Body of pancreas (tissue), 4 donors: Measurements from ENCODE around the gene DEFB114. TPM values are rescaled to one million over a fixed set of nuclear protein-coding genes. Genes with fewer than 3 reads are reported as not detected.
"Not testable (repeated sequence)": the region's sequence is repeated elsewhere in the genome, so short reads cannot be mapped to it uniquely, and the experiment has no call there.

Experiments
- ATAC-seq: fragments of 150-250 bp; one replicate; pipeline ENCODE4 v1.9.1; 2016
- DNase-seq, 4 donors: peaks; one replicate each; pipeline ENCODE4 v3.0.0-alpha.2; 2019
- H3K27ac ChIP-seq, 4 donors: fragments of 200-600 bp; sonication (generic); 1 replicate in 3 of 4; 2 replicates in 1 of 4; pipeline versions ENCODE4 v1.5.1 to v1.6.1; 2016 to 2019; ENCODE audit warnings: mild to moderate bottlenecking in 1 of 4, mixed read lengths in 1 of 4, moderate library complexity in 1 of 4
- H3K27me3 ChIP-seq, 2 donors: fragments of 200-600 bp; sonication (generic); one replicate each; pipeline ENCODE4 v1.6.0; 2016; ENCODE audit warnings: mild to moderate bottlenecking in 1 of 2
- H3K36me3 ChIP-seq, 2 donors: fragments of 200-600 bp; sonication (generic); replicated peaks in 1 of 2; 2 replicates each; pipeline ENCODE4 v1.5.1; 2016; ENCODE audit warnings: low read depth in 2 of 2; ENCODE audit not compliant: insufficient read depth in 1 of 2
- H3K4me1 ChIP-seq: fragments of 200-600 bp; sonication (generic); one replicate; pipeline ENCODE4 v1.6.0; 2016
- H3K4me3 ChIP-seq, 2 donors: fragments of 200-600 bp; sonication (generic); 1 replicate in 1 of 2; 2 replicates in 1 of 2; pipeline ENCODE4 v1.5.1; 2016 to 2019
- H3K9me3 ChIP-seq, 3 donors: fragments of 200-600 bp; sonication (generic); 1 replicate in 2 of 3; 2 replicates in 1 of 3; pipeline ENCODE4 v1.5.1; 2016
- CTCF ChIP-seq, 7 experiments: fragments of 450-650 bp in 4 of 7; fragments of 200-600 bp in 3 of 7; sonication (generic) in 3 of 7; IDR thresholded peaks; one replicate each; pipeline ENCODE4 v1.5.1; 2016 to 2019; ENCODE audit warnings: antibody characterized with exemption in 7 of 7
- POLR2A ChIP-seq, 3 donors: fragments of 450-650 bp; IDR thresholded peaks; one replicate each; pipeline ENCODE4 v1.6.1; 2016; ENCODE audit warnings: antibody characterized with exemption in 3 of 3, mild to moderate bottlenecking in 2 of 3
- WGBS, 2 donors: methylation state at CpG; one replicate each; pipeline ENCODE4 v1.1.5; 2017; 5-methylcytosine and 5-hydroxymethylcytosine counted together
- intact Hi-C: fragments of 100-400 bp; cut with DNase I; formaldehyde crosslinking; loops from one replicate; pipeline ENCODE4 v1.15.1; 2023
- total RNA-seq, 2 donors: library from RNA; depleted of rRNA; stranded (reverse); fragments of >200 nt; gene quantifications; one replicate each; pipeline ENCODE4 v1.1.0, GENCODE V29; 2016

Gene DEFB114
- total RNA-seq, 2 donors from 2014 or later: not detected

GRCh38 chr6:49955847-49956246 is 8.1 kb downstream of the DEFB114 start:
- Histone ChIP-seq H3K36me3 (no peaks in the 10 kb centered on the region), H3K27ac (no peak overlapping the region), H3K4me1 (no peaks in the 10 kb centered on the region), H3K27me3 (no peaks in the 10 kb centered on the region), H3K4me3 (no peak overlapping the region), H3K9me3 (no peaks in the 10 kb centered on the region)
- DNase-seq (no peak), ATAC-seq (no peak)
- TF ChIP-seq CTCF (IDR thresholded peaks at IDR 0.05) (no peak), POLR2A (IDR thresholded peaks at IDR 0.05) (no peak)
- intact Hi-C loops: no loop called here

GRCh38 chr6:49951926-49952325 is 12.0 kb downstream of the DEFB114 start:
- Histone ChIP-seq H3K27ac (no peak overlapping the region), H3K4me1 (no peaks in the 10 kb centered on the region), H3K27me3 (no peaks in the 10 kb centered on the region), H3K4me3 (no peak overlapping the region), H3K9me3 (no peaks in the 10 kb centered on the region), H3K36me3 (no peaks in the 10 kb centered on the region)
- TF ChIP-seq CTCF (IDR thresholded peaks at IDR 0.05) (no peak), POLR2A (IDR thresholded peaks at IDR 0.05) (no peak)
- intact Hi-C loops: no loop called here
- 42 to 49% methylated on average over 2 of the region's 2 CpGs for WGBS, 2 donors
- DNase-seq (no peak), ATAC-seq (no peak)

- ATAC-seq: no peak
- Histone ChIP-seq H3K27me3 (no peaks in the 10 kb centered on the region), H3K4me3 (no peak overlapping the region), H3K36me3 (no peaks in the 10 kb centered on the region), H3K27ac (no peak overlapping the region), H3K9me3 (no peaks in the 10 kb centered on the region), H3K4me1 (no peaks in the 10 kb centered on the region)
- TF ChIP-seq POLR2A (IDR thresholded peaks at IDR 0.05) (no peak), CTCF (IDR thresholded peaks at IDR 0.05) (no peak)
- 93 to 94% methylated on average over 2 of the region's 2 CpGs for WGBS, 2 donors
- intact Hi-C loops: no loop called here
- DNase-seq: no peak
These were observed 13.6 kb downstream of the DEFB114 start for GRCh38 chr6:49950415-49950751.

- H3K4me1 ChIP-seq: no peaks in the 10 kb centered on the region
- no peak overlapping the region for H3K27ac ChIP-seq
- no peak overlapping the region for H3K4me3 ChIP-seq
- ATAC-seq: no peak
- H3K27me3 ChIP-seq: no peaks in the 10 kb centered on the region
- DNase-seq: no peak
- intact Hi-C loops: no loop called here
- WGBS, 2 donors: 72 to 76% methylated on average over 4 of the region's 4 CpGs
- no peaks in the 10 kb centered on the region for H3K36me3 ChIP-seq
- TF ChIP-seq CTCF (IDR thresholded peaks at IDR 0.05): no peak
- no peak for TF ChIP-seq POLR2A (IDR thresholded peaks at IDR 0.05)
- no peaks in the 10 kb centered on the region for H3K9me3 ChIP-seq
These were observed 14.9 kb downstream of the DEFB114 start for GRCh38 chr6:49949062-49949461.

- H3K27me3 ChIP-seq: no peaks in the 10 kb centered on the region
- DNase-seq (no peak), ATAC-seq (no peak)
- H3K36me3 ChIP-seq: no peaks in the 10 kb centered on the region
- 50% methylated on average over 2 of the region's 2 CpGs for WGBS, 2 donors
- intact Hi-C loops: no loop called here
- no peaks in the 10 kb centered on the region for H3K4me1 ChIP-seq
- H3K27ac ChIP-seq: no peak overlapping the region
- TF ChIP-seq POLR2A (IDR thresholded peaks at IDR 0.05) (no peak), CTCF (IDR thresholded peaks at IDR 0.05) (no peak)
- no peaks in the 10 kb centered on the region for H3K9me3 ChIP-seq
- H3K4me3 ChIP-seq: no peak overlapping the region
These were observed 17.1 kb downstream of the DEFB114 start for GRCh38 chr6:49946835-49947234.

- H3K27me3 ChIP-seq, DNase-seq, H3K27ac ChIP-seq, intact Hi-C loops, H3K4me1 ChIP-seq, H3K36me3 ChIP-seq, ATAC-seq, H3K9me3 ChIP-seq, H3K4me3 ChIP-seq: not testable (repeated sequence)
- WGBS, 2 donors: 70 to 76% methylated on average over 3 of the region's 3 CpGs
These were observed 19.9 kb downstream of the DEFB114 start for GRCh38 chr6:49944068-49944467.
